Fibroblast of mammary gland (primary cell): Measurements from ENCODE around the gene MICU2.

Source experiments
- DNase-seq: peaks from one replicate; pipeline ENCODE4 v3.0.0-alpha.2; 2010; ENCODE audit warnings: low read depth
- H3K4me3 ChIP-seq: 2 replicates; pipeline ENCODE4 v1.5.1; 2011; ENCODE audit warnings: low read depth, mild to moderate bottlenecking, low read length, moderate library complexity; ENCODE audit not compliant: control insufficient read depth
- TF ChIP-seq, protein P1 (sequence below): conservative IDR thresholded peaks from 2 replicates; pipeline ENCODE4 v1.5.1; 2011; ENCODE audit warnings: low read depth, low read length, inconsistent platforms; ENCODE audit not compliant: control insufficient read depth, insufficient read depth

The MICU2 gene

DNA sequence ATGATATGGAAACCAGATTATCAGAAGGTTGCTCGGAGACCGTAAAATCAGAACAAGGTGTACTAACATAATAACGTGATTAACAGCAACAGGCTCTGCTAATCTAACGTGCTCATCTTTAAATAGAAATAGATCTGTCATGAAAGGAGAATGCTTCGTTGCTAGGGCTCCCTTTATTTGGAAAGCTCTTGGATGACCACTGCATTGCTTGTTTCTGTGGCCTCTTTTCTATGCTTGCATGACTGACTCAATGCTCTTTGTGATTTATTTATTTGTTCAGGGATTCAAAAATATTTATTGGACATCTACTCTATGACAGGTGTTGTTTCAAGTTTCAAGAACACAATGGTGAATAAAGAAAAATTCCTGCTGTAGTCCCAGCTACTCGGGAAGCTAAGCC is 122.6 kb downstream of the MICU2 start:
- DNase-seq: no peak
- TF ChIP-seq, protein P1, sequence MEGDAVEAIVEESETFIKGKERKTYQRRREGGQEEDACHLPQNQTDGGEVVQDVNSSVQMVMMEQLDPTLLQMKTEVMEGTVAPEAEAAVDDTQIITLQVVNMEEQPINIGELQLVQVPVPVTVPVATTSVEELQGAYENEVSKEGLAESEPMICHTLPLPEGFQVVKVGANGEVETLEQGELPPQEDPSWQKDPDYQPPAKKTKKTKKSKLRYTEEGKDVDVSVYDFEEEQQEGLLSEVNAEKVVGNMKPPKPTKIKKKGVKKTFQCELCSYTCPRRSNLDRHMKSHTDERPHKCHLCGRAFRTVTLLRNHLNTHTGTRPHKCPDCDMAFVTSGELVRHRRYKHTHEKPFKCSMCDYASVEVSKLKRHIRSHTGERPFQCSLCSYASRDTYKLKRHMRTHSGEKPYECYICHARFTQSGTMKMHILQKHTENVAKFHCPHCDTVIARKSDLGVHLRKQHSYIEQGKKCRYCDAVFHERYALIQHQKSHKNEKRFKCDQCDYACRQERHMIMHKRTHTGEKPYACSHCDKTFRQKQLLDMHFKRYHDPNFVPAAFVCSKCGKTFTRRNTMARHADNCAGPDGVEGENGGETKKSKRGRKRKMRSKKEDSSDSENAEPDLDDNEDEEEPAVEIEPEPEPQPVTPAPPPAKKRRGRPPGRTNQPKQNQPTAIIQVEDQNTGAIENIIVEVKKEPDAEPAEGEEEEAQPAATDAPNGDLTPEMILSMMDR: no peak
- no peak overlapping the region for H3K4me3 ChIP-seq

- H3K4me3 ChIP-seq: peak overlapping the region; percentile 16
- DNase-seq: peak; percentile 82
- TF ChIP-seq, protein P1: peak; percentile 57
Measured at GRCh38 chr13:21478881-21479808, 124.8 kb downstream of the MICU2 start.

DNA sequence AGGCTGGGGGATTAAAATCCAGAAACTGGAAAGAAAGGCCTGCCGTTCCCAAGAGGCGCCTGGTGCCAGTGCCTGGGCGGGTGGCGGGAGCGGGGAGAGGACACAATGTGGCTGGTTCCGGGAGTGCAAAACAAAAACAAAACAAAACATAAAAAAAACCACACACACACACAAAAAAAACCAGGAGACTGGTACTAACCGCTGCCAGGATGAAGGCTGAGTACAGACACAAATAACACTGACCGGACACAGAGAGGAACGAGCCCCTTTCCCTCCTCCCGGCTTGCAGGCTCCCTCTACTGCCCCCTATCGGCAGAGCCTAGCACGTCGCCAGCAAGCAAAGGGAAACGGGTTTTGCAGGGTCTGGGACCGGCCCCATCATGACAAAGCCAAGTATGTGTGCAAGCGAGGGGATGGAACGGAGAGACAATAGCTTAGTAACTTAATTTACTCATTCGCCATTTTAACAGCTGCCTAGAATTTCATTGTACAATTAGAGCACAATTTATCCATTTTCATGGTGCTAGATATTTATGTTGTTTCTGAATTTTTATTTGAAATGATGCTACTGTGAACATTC is 127.0 kb downstream of the MICU2 start:
- TF ChIP-seq, protein P1: peak; percentile 100
- peak overlapping the region; percentile 46 for H3K4me3 ChIP-seq
- DNase-seq: peak; percentile 86

- H3K4me3 ChIP-seq: no peak overlapping the region
- TF ChIP-seq, protein P1: no peak
- no peak for DNase-seq
Measured at GRCh38 chr13:21475115-21475514, 128.9 kb downstream of the MICU2 start.

DNA sequence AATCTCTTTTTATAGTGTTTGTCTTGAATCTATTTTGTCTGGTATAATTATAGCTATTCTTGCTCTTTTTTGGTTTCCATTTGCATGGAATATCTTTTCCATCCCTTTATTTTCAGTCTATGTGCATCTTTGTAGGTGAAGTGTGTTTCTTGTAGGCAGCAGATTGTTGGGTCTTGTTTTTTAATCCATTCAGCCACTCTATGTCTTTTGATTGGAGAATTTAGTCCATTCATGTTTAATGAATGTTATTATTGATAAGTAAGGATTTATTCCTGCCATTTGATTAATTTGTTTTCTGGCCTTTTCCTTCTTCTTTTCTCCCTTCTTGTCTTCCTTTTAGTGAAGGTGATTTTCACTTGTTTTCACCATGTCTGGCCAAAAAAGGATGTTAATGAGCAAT is 133.2 kb downstream of the MICU2 start:
- DNase-seq: no peak
- no peak overlapping the region for H3K4me3 ChIP-seq
- TF ChIP-seq, protein P1: no peak

GRCh38 chr13:21466527-21466926 is 137.4 kb downstream of the MICU2 start:
- TF ChIP-seq, protein P1: no peak
- no peak for DNase-seq

More at GRCh38 chr13:21466527-21466926, 137.4 kb downstream of the MICU2 start:
- no peak overlapping the region for H3K4me3 ChIP-seq
